HepG2 (cell line): ENCODE results near the gene SRRM1. TPM values are rescaled to one million over a fixed set of nuclear protein-coding genes. Genes with fewer than 3 reads are reported as not detected.

Experiments used
- polyA plus RNA-seq, 8 experiments: library from polyadenylated mRNA; depleted of rRNA in 3 of 8; stranded (reverse) in 7 of 8; unstranded in 1 of 8; fragments of >200 nt; fragmentation: Illumina TruSeq in 4 of 8; extraction: Trizol in 4 of 8; gene quantifications; 2 replicates each; pipeline versions ENCODE4 v1.2.1 to v1.2.3, GENCODE V29; 2011 to 2016; ENCODE audit warnings: low read depth in 4 of 8, missing spikeins in 1 of 8, mixed read lengths in 1 of 8; ENCODE audit not compliant: insufficient read depth in 1 of 8
- small RNA-seq, 3 experiments: library from RNA; depleted of rRNA; stranded (forward); fragments of <200 nt; gene quantifications; one replicate each; pipeline ENCODE3, GENCODE V24; 2012; ENCODE audit warnings: low read depth in 2 of 3, low replicate concordance in 1 of 3; ENCODE audit not compliant: insufficient read length in 3 of 3, insufficient read depth in 2 of 3
- total RNA-seq, 5 experiments: library from RNA; depleted of rRNA; stranded (reverse); fragments of >200 nt; fragmentation: Illumina TruSeq; extraction: Trizol; gene quantifications; 2 replicates each; pipeline ENCODE4 v1.2.3, GENCODE V29; 2016; ENCODE audit warnings: low read depth in 1 of 5

SRRM1 gene
- total and polyA plus RNA-seq, 2 of the 13 experiments (the other 11 are each of a cell fraction or from before 2014, with no cell fraction given): 31.6 to 44.5 TPM

Small RNAs within 50 kb of the gene (small RNA-seq; reads per million reads assigned to genes)
- 0 reads per million in 3 experiments for gene RF00019

Other genes with a start within 250 kb of the SRRM1 start
- 3.4 TPM in 2 replicates for gene STPG1, start 229.5 kb upstream of the SRRM1 start, total RNA-seq (2016; rRNA removed; fragmentation: Illumina TruSeq; extraction: Trizol)
- 4.2 and 4.3 TPM in 2 replicates for gene STPG1, start 229.5 kb upstream of the SRRM1 start, polyA plus RNA-seq (2011; rRNA removed)
- gene NIPAL3, start 227.5 kb upstream of the SRRM1 start, total RNA-seq (2016; rRNA removed; fragmentation: Illumina TruSeq; extraction: Trizol): 5.6 and 5.8 TPM in 2 replicates
- 8.5 and 8.6 TPM in 2 replicates for gene NIPAL3, start 227.5 kb upstream of the SRRM1 start, polyA plus RNA-seq (2011; rRNA removed)
- 13.3 and 13.6 TPM in 2 replicates for gene RCAN3, start 140.5 kb upstream of the SRRM1 start, total RNA-seq (2016; rRNA removed; fragmentation: Illumina TruSeq; extraction: Trizol)
- gene RCAN3, start 140.5 kb upstream of the SRRM1 start, polyA plus RNA-seq (2011; rRNA removed): 10.9 and 12.2 TPM in 2 replicates
- 2.7 and 2.9 TPM in 2 replicates for gene NCMAP, start 87.2 kb upstream of the SRRM1 start, total RNA-seq (2016; rRNA removed; fragmentation: Illumina TruSeq; extraction: Trizol)
- 20.0 and 22.0 TPM in 2 replicates for gene NCMAP, start 87.2 kb upstream of the SRRM1 start, polyA plus RNA-seq (2011; rRNA removed)
- gene CLIC4, start 102.1 kb downstream of the SRRM1 start, total RNA-seq (2016; rRNA removed; fragmentation: Illumina TruSeq; extraction: Trizol): 77.4 and 120 TPM in 2 replicates
- gene CLIC4, start 102.1 kb downstream of the SRRM1 start, polyA plus RNA-seq (2011; rRNA removed): 19.9 and 23.3 TPM in 2 replicates